Neuronal stem cell (in vitro differentiated cells): ENCODE measurements around the gene HOXB3.
A peak's percentile ranks its signal among the peaks of the same experiment; 100 is the strongest.

ENCODE experiments used
- DNase-seq: peaks from one replicate; pipeline ENCODE4 v3.0.0-alpha.2; 2013; ENCODE audit warnings: low spot score
- H2AFZ ChIP-seq: one replicate; pipeline ENCODE4 v1.6.1; 2013; ENCODE audit warnings: mild to moderate bottlenecking, low read length, inconsistent platforms
- H2AK5ac ChIP-seq: 2 replicates; pipeline ENCODE4 v1.6.1; 2013; ENCODE audit warnings: low read depth, mild to moderate bottlenecking, inconsistent platforms, low read length, moderate library complexity, mixed read lengths
- H2BK120ac ChIP-seq: 2 replicates; pipeline ENCODE4 v1.6.1; 2013; ENCODE audit warnings: low read depth, mild to moderate bottlenecking, inconsistent platforms, low read length, moderate library complexity, mixed read lengths
- H2BK12ac ChIP-seq: one replicate; pipeline ENCODE4 v1.6.1; 2013; ENCODE audit warnings: low read length, inconsistent platforms
- H2BK15ac ChIP-seq: 2 replicates; pipeline ENCODE4 v1.6.1; 2013; ENCODE audit warnings: mild to moderate bottlenecking, low read length, inconsistent platforms, mixed read lengths
- H2BK5ac ChIP-seq: one replicate; pipeline ENCODE4 v1.6.1; 2013; ENCODE audit warnings: inconsistent platforms, mild to moderate bottlenecking, low read length, moderate library complexity
- H3K14ac ChIP-seq: one replicate; pipeline ENCODE4 v1.6.1; 2013; ENCODE audit warnings: low read length, inconsistent platforms
- H3K18ac ChIP-seq: 2 replicates; pipeline ENCODE4 v1.6.1; 2013; ENCODE audit warnings: low read length, inconsistent platforms
- H3K23ac ChIP-seq: 2 replicates; pipeline ENCODE4 v1.6.1; 2013; ENCODE audit warnings: low read depth, mild to moderate bottlenecking, mixed read lengths, low read length, inconsistent platforms; ENCODE audit not compliant: poor library complexity
- H3K27ac ChIP-seq: replicated peaks from 3 replicates; pipeline ENCODE4 v1.5.1; 2013; ENCODE audit warnings: low read length, inconsistent platforms
- H3K27me3 ChIP-seq, 3 experiments: 2 replicates each; pipeline ENCODE4 v1.6.1; 2013; ENCODE audit warnings: low read length in 3 of 3, mild to moderate bottlenecking in 2 of 3, inconsistent platforms in 1 of 3, low read depth in 1 of 3, mixed read lengths in 1 of 3, moderate library complexity in 1 of 3; ENCODE audit not compliant: control insufficient read depth in 3 of 3, insufficient read depth in 3 of 3
- H3K36me3 ChIP-seq, 2 donors: replicated peaks in 1 of 2; 2 replicates each; pipeline ENCODE4 v1.6.1; 2013; ENCODE audit warnings: low read length in 2 of 2; ENCODE audit not compliant: control insufficient read depth in 2 of 2, insufficient read depth in 2 of 2
- H3K4ac ChIP-seq: 2 replicates; pipeline ENCODE4 v1.6.1; 2013; ENCODE audit warnings: inconsistent platforms, mild to moderate bottlenecking, low read length, moderate library complexity
- H3K4me1 ChIP-seq, 2 donors: 1 replicate in 1 of 2; 2 replicates in 1 of 2; pipeline ENCODE4 v1.6.1; 2013; ENCODE audit warnings: low read length in 2 of 2, low read depth in 1 of 2; ENCODE audit not compliant: control insufficient read depth in 2 of 2, insufficient read depth in 1 of 2
- H3K4me2 ChIP-seq: one replicate; pipeline ENCODE4 v1.6.1; 2013; ENCODE audit warnings: mild to moderate bottlenecking, low read length, inconsistent platforms; ENCODE audit not compliant: insufficient read depth, poor library complexity, severe bottlenecking
- H3K4me3 ChIP-seq, 2 donors: 2 replicates each; pipeline ENCODE4 v1.5.1; 2013; ENCODE audit warnings: low read length in 2 of 2, mild to moderate bottlenecking in 2 of 2, inconsistent platforms in 1 of 2, moderate library complexity in 1 of 2
- H3K79me1 ChIP-seq: one replicate; pipeline ENCODE4 v1.6.1; 2013; ENCODE audit warnings: low read depth, mild to moderate bottlenecking, inconsistent platforms, low read length, moderate library complexity
- H3K9ac ChIP-seq: one replicate; pipeline ENCODE4 v1.6.1; 2013; ENCODE audit warnings: mild to moderate bottlenecking, low read depth, low read length, inconsistent platforms; ENCODE audit not compliant: poor library complexity
- H3K9me3 ChIP-seq, 2 donors: replicated peaks in 1 of 2; 2 replicates each; pipeline versions ENCODE3 to v1.6.1; 2013; ENCODE audit warnings: low read length in 2 of 2, mild to moderate bottlenecking in 2 of 2, inconsistent platforms in 1 of 2, low read depth in 1 of 2, mixed read lengths in 1 of 2, moderate library complexity in 1 of 2; ENCODE audit not compliant: control insufficient read depth in 2 of 2, insufficient read depth in 1 of 2
- H4K8ac ChIP-seq: one replicate; pipeline ENCODE4 v1.6.1; 2013; ENCODE audit warnings: low read depth, mild to moderate bottlenecking, inconsistent platforms, low read length, moderate library complexity
- H4K91ac ChIP-seq: one replicate; pipeline ENCODE4 v1.6.1; 2013; ENCODE audit warnings: low read length, low read depth, mild to moderate bottlenecking, inconsistent platforms; ENCODE audit not compliant: poor library complexity
- WGBS, 2 donors: extraction: QIAGEN DNeasy Blood & Tissue Kit; methylation state at CpG; one replicate each; pipeline ENCODE4 v1.1.7; 2013; ENCODE audit warnings: missing lambda C conversion rate in 2 of 2, mixed read lengths in 1 of 2; ENCODE audit not compliant: insufficient read length in 2 of 2, insufficient replicate concordance in 1 of 2; ENCODE audit errors: extremely low coverage in 2 of 2; 5-methylcytosine and 5-hydroxymethylcytosine counted together

Gene HOXB3

DNA sequence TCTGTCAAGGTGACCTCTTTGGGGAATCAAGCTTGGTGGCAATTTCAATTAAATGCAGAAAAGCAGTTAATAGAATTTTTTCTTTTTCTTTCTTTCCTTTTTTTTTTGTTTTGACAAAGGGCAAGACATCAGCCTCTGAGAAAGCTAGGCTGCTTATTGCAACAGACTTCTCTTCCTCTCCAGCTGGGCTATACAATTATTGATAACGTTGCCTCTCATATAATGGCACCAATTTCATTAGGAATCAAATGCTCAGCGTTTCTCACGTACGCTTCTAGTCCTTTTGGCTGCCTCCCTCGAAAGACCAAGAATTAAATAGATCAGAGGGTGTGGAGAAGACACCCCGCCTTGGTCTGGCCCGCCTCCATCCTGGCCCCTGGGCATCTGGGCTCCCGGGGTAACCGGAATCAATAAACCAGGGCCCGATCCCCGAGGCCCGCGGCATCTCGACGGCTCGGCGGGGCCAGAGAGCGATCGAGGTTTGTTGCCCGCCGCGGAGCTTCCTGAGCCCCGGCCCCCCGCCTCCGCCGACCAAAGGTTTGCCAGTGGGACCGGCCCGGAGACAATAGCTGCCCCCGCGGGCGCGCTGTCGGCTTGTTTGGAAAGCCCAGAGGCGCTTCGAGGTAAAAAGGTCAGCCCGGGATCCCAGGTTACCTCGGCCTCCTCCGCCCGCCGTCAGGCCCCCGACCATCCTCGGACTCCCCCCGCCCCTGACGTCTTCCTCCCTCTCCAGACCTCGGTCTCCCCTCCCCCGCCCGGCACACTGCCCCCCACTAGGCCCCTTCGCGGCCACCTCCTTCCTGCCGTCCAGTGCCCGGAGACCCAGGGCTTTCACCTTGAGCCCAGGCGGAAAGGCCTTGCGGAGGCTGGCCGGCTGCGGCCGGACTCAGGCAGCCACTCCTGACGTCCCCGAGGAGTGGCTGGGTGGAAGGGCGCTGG, 63.2 kb downstream of the HOXB3 start:
- Histone ChIP-seq H3K23ac (no peak overlapping the region), H3K4me3 (no peak overlapping the region), H3K79me1 (no peaks in the 10 kb centered on the region), H2BK15ac (no peak overlapping the region), H3K18ac (peak overlapping the region; percentile 39), H2AK5ac (no peak overlapping the region), H3K4ac (no peak overlapping the region), H3K27ac (no peak overlapping the region), H2BK5ac (no peak overlapping the region), H3K4me1 (no peaks in the 10 kb centered on the region), H3K4me2 (no peak overlapping the region), H4K8ac (no peak overlapping the region), H2AFZ (peak overlapping the region; percentile 22), H3K14ac (no peak overlapping the region), H3K36me3 (no peaks in the 10 kb centered on the region), H4K91ac (no peak overlapping the region), H3K9ac (no peak overlapping the region), H3K27me3 (peaks cover 34 to 96% (median 89%) of the 10 kb centered on the region in 3 experiments), H2BK12ac (no peak overlapping the region), H2BK120ac (no peak overlapping the region), H3K9me3 (peaks cover 0 to 8% of the 10 kb centered on the region in 2 donors)
- DNase-seq: no peak
- WGBS, 2 donors: no CpG with 5 or more reads among the region's 59 CpGs

DNA sequence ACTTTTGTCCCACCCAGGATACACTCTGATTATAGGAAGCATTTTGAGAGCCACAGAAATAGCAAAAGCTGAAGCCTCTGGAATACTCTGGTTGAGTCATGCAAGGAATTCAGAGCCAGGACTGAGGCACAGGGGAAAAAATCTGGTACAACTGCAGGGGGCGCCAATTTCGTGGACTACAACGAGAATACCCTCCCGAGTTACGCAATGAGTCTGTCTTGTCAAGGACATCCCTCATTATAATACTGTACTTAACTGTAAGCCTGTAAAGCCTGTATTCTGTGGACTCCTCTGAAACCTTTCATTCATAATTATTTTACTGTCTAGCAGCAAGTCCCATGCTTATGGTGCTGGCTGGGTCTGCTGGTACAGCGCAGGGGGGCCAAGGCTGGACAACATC, 67.0 kb downstream of the HOXB3 start:
- no CpG with 5 or more reads among the region's 6 CpGs for WGBS, 2 donors
- peaks cover 16 to 83% (median 56%) of the 10 kb centered on the region in 3 experiments for H3K27me3 ChIP-seq

GRCh38 chr17:48522031-48522653, 67.9 kb downstream of the HOXB3 start:
- H2AFZ ChIP-seq: no peak overlapping the region
- H2BK15ac ChIP-seq: no peak overlapping the region
- no peaks in the 10 kb centered on the region for H3K36me3 ChIP-seq
- H3K18ac ChIP-seq: peak overlapping the region; percentile 27
- no peaks in the 10 kb centered on the region for H3K79me1 ChIP-seq
- no peak overlapping the region for H3K9ac ChIP-seq
- H3K27ac ChIP-seq: no peak overlapping the region
- no peak overlapping the region for H4K91ac ChIP-seq
- H3K4ac ChIP-seq: no peak overlapping the region
- no peak overlapping the region for H3K4me2 ChIP-seq
- no peak for DNase-seq
- H3K4me3 ChIP-seq: no peak overlapping the region
- H2BK12ac ChIP-seq: no peak overlapping the region
- no peaks in the 10 kb centered on the region for H3K4me1 ChIP-seq
- peaks cover 0 to 2% of the 10 kb centered on the region in 2 donors for H3K9me3 ChIP-seq
- H2AK5ac ChIP-seq: no peak overlapping the region
- H3K23ac ChIP-seq: peak overlapping the region; percentile 5
- H4K8ac ChIP-seq: no peak overlapping the region
- no peak overlapping the region for H3K14ac ChIP-seq
- no peak overlapping the region for H2BK5ac ChIP-seq
- H2BK120ac ChIP-seq: no peak overlapping the region
- whole genome bisulfite sequencing, 2 donors: no CpG with 5 or more reads among the region's 8 CpGs
- peaks cover 17 to 81% (median 48%) of the 10 kb centered on the region in 3 experiments for H3K27me3 ChIP-seq

More for the DNA sequence above, 67.0 kb downstream of the HOXB3 start:
- DNase-seq: no peak
- Histone ChIP-seq H4K91ac (no peak overlapping the region), H3K18ac (no peak overlapping the region), H3K36me3 (no peaks in the 10 kb centered on the region), H2BK15ac (no peak overlapping the region), H3K4me2 (no peak overlapping the region), H2BK120ac (no peak overlapping the region), H3K4me1 (no peaks in the 10 kb centered on the region), H2AFZ (no peak overlapping the region), H3K9me3 (peaks cover 0 to 2% of the 10 kb centered on the region in 2 donors), H3K27ac (no peak overlapping the region), H3K4ac (no peak overlapping the region), H2BK12ac (no peak overlapping the region), H4K8ac (no peak overlapping the region), H3K14ac (no peak overlapping the region), H2AK5ac (no peak overlapping the region), H3K79me1 (no peaks in the 10 kb centered on the region), H3K23ac (no peak overlapping the region), H2BK5ac (no peak overlapping the region), H3K9ac (no peak overlapping the region), H3K4me3 (no peak overlapping the region)

DNA sequence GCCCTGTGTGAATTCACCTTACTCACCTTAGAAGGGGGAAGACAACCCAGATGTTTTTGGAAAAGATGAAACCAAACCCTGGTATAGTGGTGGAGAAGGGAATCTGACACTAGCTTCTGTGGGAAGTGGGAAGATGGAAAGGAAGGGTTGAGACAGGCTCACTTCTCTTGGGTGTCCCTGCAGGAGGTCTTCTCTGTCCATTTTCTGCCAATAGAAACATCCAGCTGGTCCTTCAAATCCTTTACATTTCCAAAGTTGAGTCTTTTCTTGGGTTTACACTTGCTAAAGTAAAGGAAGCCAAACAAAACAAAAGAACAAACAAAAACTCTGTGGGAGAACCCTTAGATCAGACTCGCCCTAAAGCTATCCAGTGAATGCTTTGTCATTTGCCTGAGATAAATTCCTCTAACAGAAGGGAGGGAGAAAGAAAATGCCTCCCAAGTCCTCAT, 69.4 kb downstream of the HOXB3 start:
- Histone ChIP-seq H3K36me3 (no peaks in the 10 kb centered on the region), H3K9ac (no peak overlapping the region), H2AK5ac (no peak overlapping the region), H3K4ac (no peak overlapping the region), H4K91ac (no peak overlapping the region), H2AFZ (no peak overlapping the region), H3K23ac (no peak overlapping the region), H3K27ac (no peak overlapping the region), H3K4me2 (no peak overlapping the region), H2BK120ac (no peak overlapping the region), H3K79me1 (no peaks in the 10 kb centered on the region), H3K4me3 (no peak overlapping the region), H3K18ac (no peak overlapping the region), H3K4me1 (no peaks in the 10 kb centered on the region), H2BK5ac (no peak overlapping the region), H2BK12ac (no peak overlapping the region), H3K27me3 (peaks cover 6 to 72% (median 40%) of the 10 kb centered on the region in 3 experiments), H4K8ac (no peak overlapping the region), H2BK15ac (no peak overlapping the region), H3K14ac (no peak overlapping the region), H3K9me3 (peaks cover 0 to 2% of the 10 kb centered on the region in 2 donors)
- DNase-seq: no peak
- WGBS, 2 donors: no CpG with 5 or more reads among the region's 1 CpG
